HG02759 (cell line): Measurements from ENCODE around the gene ZNF804A.
"Not testable (repeated sequence)": the region's sequence is repeated elsewhere in the genome, so short reads cannot be mapped to it uniquely, and the experiment has no call there.

ENCODE experiments used
- ATAC-seq: cut with Tn5 transposase; IDR thresholded peaks from one replicate; pipeline ENCODE4 v1.9.1; 2021; ENCODE audit warnings: mild to moderate bottlenecking, moderate library complexity; ENCODE audit not compliant: unreplicated experiment

ZNF804A gene

GRCh38 chr2:184698476-184698875 lies 100.1 kb downstream of the ZNF804A start:
- ATAC-seq: no peak

GRCh38 chr2:184721881-184722280 lies 123.6 kb downstream of the ZNF804A start:
- ATAC-seq: no peak

GRCh38 chr2:184727813-184728212 lies 129.5 kb downstream of the ZNF804A start:
- ATAC-seq: no peak

GRCh38 chr2:184728411-184728810 lies 130.1 kb downstream of the ZNF804A start:
- ATAC-seq: no peak

GRCh38 chr2:184729581-184729980 lies 131.3 kb downstream of the ZNF804A start:
- ATAC-seq: no peak

- ATAC-seq: peak; percentile 76
Measured at GRCh38 chr2:184730288-184730687, 132.0 kb downstream of the ZNF804A start.

- no peak for ATAC-seq
Measured at GRCh38 chr2:184734338-184734737, 136.0 kb downstream of the ZNF804A start.

- ATAC-seq: no peak
Measured at GRCh38 chr2:184735611-184736010, 137.3 kb downstream of the ZNF804A start.

- ATAC-seq: no peak
Measured at GRCh38 chr2:184743096-184743495, 144.8 kb downstream of the ZNF804A start.

- no peak for ATAC-seq
Measured at GRCh38 chr2:184756161-184756560, 157.8 kb downstream of the ZNF804A start.

- no peak for ATAC-seq
Measured at GRCh38 chr2:184756885-184757284, 158.6 kb downstream of the ZNF804A start.

- not testable (repeated sequence) for ATAC-seq
Measured at GRCh38 chr2:184759557-184760255, 161.4 kb downstream of the ZNF804A start.

- no peak for ATAC-seq
Measured at GRCh38 chr2:184760931-184761330, 162.6 kb downstream of the ZNF804A start.

GRCh38 chr2:184765112-184765895 lies 167.0 kb downstream of the ZNF804A start:
- no peak for ATAC-seq

- no peak for ATAC-seq
Measured at GRCh38 chr2:184767059-184767458, 168.7 kb downstream of the ZNF804A start.

- no peak for ATAC-seq
Measured at GRCh38 chr2:184769023-184769422, 170.7 kb downstream of the ZNF804A start.

GRCh38 chr2:184769686-184770085 lies 171.4 kb downstream of the ZNF804A start:
- ATAC-seq: no peak

GRCh38 chr2:184779777-184780176 lies 181.4 kb downstream of the ZNF804A start:
- ATAC-seq: no peak

- no peak for ATAC-seq
Measured at GRCh38 chr2:184780384-184780783, 182.1 kb downstream of the ZNF804A start.

GRCh38 chr2:184780944-184781343 lies 182.6 kb downstream of the ZNF804A start:
- ATAC-seq: no peak

- no peak for ATAC-seq
Measured at GRCh38 chr2:184783576-184783975, 185.2 kb downstream of the ZNF804A start.

- ATAC-seq: no peak
Measured at GRCh38 chr2:184793176-184793575, 194.8 kb downstream of the ZNF804A start.
